ENCODE data around the gene FFAR3. TPM values are rescaled to one million over a fixed set of nuclear protein-coding genes. Genes with fewer than 3 reads are reported as not detected.
A peak's percentile ranks its signal among the peaks of the same experiment; 100 is the strongest.
"Not testable (repeated sequence)": the region's sequence is repeated elsewhere in the genome, so short reads cannot be mapped to it uniquely, and the experiment has no call there.

Gene FFAR3
- total RNA-seq, 1 experiment from 2014 or later: not detected

DNA sequence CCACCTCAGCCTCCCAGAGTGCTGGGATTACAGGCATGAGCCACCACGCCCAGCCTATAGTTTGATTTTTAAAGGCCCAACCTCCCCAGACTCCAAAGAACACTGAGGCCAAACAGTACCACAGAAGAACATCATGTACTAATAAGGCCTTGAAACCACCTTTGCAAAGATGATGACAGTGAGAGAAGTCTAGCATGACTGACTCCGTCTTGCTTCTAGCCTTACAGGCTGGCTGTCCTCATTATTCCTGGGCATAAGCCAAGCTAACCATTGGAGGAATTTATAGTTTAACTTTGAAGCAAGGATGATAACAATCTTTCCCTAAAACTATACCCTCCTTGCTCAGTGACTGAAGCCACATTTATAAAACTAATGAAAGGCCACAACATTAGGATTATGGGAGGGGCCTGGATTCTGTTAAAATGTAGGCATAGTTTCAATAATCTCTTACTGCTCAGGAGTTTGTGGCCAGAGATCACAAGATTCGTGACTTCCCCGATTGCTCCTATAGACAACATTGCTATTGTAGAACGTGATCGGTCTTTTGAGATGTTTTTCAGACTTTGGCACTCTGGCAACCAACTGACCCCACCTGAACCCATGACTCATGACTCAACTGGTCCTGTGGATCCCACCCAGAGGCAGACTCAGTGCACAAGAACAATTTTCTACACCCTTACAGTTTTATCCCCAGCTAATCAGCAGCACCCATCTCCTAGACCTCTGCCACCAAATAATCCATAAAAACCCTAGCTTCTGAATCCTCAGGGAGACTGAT is 30.2 kb downstream of the FFAR3 start:
- in situ Hi-C loops (cut with HindIII; ENCODE audit: low pct_unique_long_range_greater_than_20kb, low sequenced_read_pairs): no loop called here

DNA sequence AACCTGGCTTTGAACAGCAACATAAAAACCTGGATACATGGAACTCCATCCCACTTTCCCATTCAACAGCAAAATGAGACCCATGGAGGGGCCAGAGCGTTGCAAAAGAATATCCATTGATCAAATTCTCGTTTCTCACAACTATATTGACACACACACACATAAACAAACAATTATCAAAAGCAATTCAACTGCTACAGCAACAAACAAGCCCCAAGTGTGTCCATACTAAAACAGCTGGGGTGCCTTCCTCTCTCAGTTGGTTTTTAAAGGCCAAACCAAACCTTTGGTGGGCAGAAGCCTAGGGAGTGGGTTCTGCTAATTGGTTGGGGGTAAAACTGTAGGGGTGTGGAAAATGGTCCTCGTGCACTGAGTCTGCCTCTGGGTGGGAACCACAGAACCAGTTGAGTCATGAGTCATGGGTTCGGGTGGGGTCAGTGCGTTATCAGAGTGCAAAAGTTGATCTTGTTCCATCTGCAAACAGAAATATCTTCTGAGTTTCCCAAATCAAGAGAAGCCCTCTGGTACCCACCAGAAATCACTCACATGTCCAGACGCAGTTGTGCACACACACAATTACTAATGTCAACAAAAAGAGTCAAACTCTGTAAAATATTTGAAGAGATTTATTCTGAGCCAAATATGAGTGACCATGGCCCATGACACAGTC is 31.1 kb downstream of the FFAR3 start:
- in situ Hi-C loops (cut with HindIII; ENCODE audit: low pct_unique_long_range_greater_than_20kb, low sequenced_read_pairs): no loop called here
- peak; percentile 19 for DNase-seq (ENCODE audit: low read depth)

More for the DNA sequence above, 30.2 kb downstream of the FFAR3 start:
- DNase-seq (ENCODE audit: low read depth): peak; percentile 78

DNA sequence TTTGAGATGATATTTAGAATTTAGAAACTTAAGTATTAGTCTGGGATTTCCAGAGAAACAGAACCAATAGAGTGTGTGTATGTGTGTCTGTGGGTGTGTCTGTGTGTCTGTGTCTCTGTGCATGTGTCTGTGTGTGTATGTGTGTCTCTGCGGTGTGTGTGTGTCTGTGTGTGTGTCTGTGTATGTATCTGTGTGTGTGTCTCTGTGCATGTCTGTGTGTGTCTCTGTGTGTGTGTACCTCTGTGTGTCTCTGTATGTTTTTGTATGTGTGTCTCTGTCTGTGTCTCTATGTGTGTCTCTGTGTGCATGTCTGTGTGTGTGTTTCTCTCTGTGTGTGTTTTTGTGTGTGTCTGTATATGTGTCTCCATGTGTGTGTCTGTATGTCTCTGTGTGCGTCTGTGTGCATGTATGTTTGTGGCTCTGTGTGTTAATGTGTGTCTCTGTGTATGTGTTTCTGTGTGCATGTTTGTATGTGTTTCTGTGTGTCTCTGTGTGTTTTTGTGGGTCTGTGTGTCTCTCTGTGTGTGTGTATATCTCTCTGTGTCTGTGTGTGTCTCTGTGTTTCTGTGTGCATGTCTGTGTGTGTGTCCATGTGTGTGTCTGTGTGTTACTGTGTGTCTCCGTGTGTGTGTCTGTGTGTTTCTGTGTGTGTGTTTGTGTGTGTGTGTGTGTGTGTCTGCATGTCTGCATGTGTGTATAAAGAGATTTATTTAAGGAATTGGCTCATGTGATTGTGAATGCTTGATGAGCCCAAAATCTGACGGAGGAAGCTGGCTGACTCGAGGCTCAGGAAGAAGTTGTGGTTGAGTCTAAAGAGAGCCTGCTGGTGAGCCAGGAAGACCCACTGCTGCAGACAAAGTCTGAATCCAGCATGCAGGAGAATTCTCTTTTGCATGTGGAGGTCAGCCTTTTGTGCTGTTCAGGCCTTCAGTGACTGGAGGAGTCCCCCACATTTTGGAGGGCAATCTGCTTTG is 34.8 kb downstream of the FFAR3 start:
- in situ Hi-C loops (cut with HindIII; ENCODE audit: low pct_unique_long_range_greater_than_20kb, low sequenced_read_pairs): no loop called here
- DNase-seq (ENCODE audit: low read depth): no peak

DNA sequence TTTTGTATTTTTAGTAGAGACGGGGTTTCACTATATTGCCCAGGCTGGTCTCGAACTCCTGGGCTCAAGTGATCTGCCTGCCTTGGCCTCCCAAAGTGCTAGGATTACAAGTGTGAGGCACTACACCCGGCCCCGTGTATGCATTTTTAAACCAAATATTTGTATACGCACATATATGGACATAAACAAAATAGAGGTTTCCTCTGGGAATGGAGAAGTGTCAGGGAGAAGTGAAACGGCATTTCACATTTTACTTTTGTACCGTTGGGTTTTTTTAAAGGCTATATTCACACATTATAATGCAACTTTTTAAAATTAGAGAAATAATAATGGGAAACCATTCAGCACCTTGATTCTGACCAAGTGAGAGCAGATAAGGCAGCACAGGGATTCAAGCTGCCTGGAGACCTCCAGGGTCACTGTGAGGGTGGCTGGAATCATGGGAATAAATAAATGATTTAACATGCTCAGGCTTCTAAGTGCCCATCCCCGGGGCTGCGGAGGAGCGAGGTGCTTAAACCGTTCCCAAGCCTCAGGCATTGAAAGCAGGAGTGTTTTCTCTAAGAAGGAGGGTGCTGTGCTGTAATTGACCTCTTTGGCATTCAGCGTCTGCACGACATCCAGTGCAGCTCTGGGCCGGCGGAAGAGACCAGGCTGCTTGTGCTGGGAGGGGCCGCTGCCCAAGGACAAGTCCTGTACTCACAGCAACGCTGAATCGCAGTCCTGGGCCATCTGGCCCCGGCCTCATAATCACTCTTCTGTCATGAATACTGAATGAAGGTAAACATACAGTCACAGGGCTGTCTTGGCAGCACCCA is 37.3 kb downstream of the FFAR3 start:
- peak; percentile 10 for DNase-seq (ENCODE audit: low read depth)
- in situ Hi-C loops (cut with HindIII; ENCODE audit: low pct_unique_long_range_greater_than_20kb, low sequenced_read_pairs): no loop called here

DNA sequence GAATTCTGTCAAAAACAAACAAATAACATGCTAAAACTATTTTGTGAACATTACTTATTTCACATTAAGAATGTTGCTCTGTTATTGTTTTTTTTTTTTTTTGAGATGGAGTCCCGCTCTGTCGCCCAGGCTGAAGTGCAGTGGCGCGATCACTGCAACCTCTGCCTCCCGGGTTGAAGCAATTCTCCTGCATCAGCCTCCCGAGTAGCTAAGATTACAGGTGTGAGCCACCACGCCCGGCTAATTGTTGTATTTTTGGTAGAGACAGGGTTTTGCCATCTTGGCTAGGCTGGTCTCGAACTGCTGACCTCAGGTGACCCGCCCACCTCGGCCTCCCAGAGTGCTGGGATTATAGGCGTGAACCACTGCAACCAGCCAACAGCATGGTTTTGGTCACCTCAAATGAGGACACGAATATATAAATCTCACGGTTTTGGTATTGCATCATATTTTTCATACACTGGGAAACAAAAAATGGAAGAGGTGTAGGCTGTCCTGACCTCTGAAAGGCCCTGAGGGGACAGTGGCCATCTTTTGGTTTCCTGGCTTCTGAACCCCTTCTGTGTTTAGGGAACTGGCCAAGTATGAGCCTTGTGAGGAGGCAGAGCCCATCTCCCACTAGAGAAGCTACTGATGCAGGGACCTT is 38.1 kb downstream of the FFAR3 start:
- in situ Hi-C loops (cut with HindIII; ENCODE audit: low pct_unique_long_range_greater_than_20kb, low sequenced_read_pairs): no loop called here
- no peak for DNase-seq (ENCODE audit: low read depth)

DNA sequence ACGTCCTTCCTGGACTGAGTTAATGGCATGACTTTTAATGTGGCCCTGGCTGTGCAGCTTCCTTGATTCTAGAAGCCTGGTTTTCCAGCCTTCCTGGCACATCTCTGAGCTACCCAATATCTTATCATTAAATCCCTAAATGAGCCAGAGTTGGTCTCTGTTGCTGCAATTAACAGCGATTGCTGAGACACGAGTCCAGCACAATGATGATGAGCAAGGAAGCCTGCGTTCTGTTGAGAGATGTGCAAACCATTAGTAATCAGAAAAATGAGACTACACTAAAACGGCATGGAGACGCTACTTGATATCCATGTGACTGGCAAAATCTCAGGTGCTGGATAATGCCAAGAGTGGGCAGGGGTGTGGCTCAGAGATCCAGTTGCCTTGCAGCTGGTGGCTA is 38.8 kb downstream of the FFAR3 start:
- DNase-seq (ENCODE audit: low read depth): no peak
- in situ Hi-C loops (cut with HindIII; ENCODE audit: low pct_unique_long_range_greater_than_20kb, low sequenced_read_pairs): no loop called here

DNA sequence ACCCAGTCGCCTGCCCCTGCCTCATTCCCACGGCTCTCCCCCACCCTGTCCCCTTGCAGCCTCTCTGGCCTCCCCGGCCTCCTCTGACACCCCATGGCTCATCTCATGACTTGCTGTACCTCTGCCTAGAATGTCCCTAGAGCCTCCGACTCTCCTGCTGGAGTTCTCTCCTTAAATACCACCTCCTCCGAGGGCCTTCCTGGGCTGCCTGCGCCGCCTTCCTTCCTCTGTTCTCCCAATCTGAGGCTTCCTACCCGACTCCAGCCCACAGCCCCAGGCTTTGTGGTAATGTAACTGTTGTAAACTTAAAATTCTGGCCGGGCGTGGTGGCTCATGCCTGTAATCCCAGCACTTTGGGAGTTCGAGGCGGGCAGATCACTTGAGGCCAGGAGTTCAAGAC is 40.3 kb downstream of the FFAR3 start:
- no peak for DNase-seq (ENCODE audit: low read depth)
- in situ Hi-C loops (cut with HindIII; ENCODE audit: low pct_unique_long_range_greater_than_20kb, low sequenced_read_pairs): no loop called here

DNA sequence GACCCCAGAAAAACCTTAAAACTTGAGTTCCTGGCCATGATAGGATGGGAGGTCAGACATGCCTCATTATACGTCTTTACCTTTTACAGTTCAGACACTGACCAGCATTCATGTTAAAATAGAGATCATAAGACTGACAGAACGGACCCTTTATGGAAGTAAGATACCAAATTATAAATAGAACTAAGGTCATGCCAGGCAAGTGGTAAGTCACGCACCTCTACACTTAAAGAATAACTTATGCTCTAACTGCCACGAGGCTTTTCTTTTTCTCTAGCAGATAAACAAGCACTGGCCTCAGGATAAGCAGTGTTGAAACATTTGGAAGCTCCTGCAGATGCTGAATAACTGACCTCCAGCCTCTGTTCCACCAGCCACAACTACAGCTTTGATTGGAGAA is 41.0 kb downstream of the FFAR3 start:
- in situ Hi-C loops (cut with HindIII; ENCODE audit: low pct_unique_long_range_greater_than_20kb, low sequenced_read_pairs): no loop called here
- DNase-seq (ENCODE audit: low read depth): no peak

DNA sequence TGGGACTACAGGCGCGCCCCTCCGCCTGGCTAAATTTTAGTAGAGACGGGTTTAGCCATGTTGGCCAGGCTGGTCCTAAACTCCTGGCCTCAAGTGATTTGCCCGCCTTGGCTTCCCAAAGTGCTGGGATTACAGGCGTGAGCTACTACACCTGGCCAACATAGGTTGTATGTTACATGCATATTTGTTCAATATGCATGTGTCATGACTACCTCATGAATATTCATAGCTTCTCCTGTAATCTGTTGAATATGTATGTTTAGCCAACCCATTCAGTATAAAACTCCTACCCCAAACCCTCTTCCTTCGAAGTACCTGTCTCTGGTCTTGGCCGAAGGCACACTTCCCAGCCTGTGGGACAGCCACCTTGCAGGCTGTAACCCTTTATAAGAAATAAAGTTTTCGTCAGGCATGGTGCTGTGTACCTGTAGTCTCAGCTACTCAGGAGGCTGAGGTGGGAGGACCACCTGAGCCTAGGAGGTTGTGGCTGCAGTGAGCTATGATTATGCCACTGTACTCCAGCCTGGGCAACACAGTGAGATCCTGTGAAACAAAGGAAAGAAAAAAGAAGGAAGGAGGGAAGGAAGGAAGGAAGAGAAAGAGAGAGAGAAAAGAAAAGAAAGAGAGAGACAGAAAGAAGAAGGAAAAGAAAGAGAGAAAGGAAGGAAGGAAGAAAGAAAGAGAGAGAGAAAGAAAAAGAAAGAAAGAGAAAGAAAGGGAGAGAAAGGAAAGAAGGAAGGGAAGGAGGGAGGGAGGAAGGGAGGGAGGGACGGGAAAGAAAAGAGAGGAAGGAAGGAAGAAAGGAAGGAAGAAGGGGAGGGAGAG is 41.9 kb downstream of the FFAR3 start:
- no peak for DNase-seq (ENCODE audit: low read depth)
- in situ Hi-C loops (cut with HindIII; ENCODE audit: low pct_unique_long_range_greater_than_20kb, low sequenced_read_pairs): no loop called here

DNA sequence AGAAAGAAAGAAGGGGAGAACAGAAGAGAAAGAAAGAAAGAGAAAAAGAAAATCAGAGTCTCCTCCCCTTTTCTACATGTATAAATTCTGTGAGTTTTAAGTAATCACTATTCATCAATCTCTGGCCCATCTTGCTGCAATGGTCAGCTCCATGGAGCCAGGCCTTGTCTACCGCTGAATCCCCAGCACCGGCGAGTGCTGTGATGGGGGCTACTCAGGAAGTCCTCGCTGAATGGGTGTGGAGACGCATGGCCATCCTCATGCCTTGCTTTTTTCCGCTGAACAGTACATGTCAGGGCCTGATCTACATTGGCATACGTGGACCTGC is 42.5 kb downstream of the FFAR3 start:
- no peak for DNase-seq (ENCODE audit: low read depth)
- in situ Hi-C loops (cut with HindIII; ENCODE audit: low pct_unique_long_range_greater_than_20kb, low sequenced_read_pairs): no loop called here

DNA sequence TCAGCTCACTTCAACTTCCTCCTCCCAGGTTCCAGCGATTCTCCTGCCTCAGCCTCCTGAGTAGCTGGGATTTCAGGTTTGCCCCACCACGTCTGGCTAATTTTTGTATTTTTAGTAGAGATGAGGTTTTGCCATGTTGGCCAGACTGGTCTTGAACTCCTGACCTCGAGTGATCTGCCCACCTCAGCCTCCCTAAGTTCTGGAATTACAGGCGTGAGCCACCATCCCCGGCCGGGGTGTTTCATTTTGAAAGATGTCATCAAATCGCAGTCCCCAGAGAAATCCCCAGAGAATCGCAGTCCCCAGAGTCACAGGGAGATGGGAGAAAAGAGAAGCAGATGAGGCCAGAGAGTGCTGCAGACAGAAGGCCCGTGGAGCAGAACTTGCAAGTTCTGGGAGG is 43.2 kb downstream of the FFAR3 start:
- in situ Hi-C loops (cut with HindIII; ENCODE audit: low pct_unique_long_range_greater_than_20kb, low sequenced_read_pairs): not testable (repeated sequence)

DNA sequence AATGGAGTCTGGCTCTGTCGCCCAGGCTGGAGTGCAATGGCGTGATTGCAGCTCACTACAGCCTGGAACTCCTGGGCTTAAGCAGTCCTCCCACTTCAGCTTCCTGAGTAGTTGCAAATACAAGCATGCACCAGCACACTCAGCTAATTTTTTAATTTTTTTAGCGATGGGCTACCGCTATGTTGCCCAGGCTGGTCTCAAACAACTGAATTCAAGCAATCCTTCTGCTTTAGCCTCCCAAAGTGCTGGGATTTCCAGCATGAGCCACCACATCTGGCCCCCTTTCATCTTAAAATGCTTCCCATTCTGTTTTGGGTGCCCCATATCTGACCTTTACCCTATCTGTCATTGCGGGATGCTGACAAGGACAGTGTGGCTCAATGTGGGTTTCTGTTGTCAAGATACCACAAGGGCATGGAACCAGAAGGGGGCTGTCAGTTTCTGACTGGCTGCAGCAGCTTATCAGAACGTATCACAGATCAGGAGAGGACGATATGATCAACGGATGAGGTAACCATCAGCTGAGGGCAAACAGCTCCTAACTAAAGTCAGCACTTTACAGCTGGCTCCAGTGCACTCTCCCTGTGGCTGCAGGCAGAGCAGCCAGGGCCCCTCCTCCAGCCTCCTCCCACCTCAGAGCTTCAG is 45.0 kb downstream of the FFAR3 start:
- in situ Hi-C loops (cut with HindIII; ENCODE audit: low pct_unique_long_range_greater_than_20kb, low sequenced_read_pairs): no loop called here
- DNase-seq (ENCODE audit: low read depth): no peak

More for the DNA sequence above, 43.2 kb downstream of the FFAR3 start:
- DNase-seq (ENCODE audit: low read depth): not testable (repeated sequence)

DNA sequence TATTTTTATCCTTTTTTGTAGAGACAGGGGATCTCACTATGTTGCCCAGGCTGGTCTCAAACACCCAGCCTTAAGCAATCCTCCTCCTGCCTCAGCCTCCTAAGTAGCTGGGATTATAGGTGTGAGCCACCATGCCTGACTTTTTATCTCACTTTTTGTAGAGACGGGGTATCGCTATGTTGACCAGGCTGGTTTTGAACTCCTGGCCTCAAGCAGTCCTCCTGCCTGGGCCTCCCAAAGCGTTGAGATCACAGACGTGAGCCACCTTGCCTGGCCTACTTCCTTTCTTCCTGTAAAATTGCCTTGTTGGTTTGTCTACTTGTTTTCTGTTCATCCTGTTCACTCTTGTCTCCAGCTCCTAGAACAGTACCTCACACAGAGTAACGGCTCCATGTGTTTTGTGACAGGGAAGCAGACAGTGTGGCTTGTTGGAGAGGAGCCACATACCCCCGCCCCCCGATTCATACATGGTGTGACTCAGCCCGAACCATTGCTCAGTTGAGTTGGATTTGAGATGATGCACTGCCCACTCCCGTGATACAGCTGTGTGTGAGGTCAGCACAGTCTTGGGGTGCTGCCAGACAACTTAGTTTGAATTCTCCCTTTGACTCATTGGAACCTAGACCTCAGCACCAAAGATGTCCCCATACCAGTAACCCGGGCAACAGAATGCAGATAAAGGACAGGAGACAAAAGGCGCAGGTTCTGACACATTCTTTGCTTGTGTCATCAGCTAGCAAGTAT is 46.8 kb downstream of the FFAR3 start:
- no peak for DNase-seq (ENCODE audit: low read depth)
- in situ Hi-C loops (cut with HindIII; ENCODE audit: low pct_unique_long_range_greater_than_20kb, low sequenced_read_pairs): no loop called here

DNA sequence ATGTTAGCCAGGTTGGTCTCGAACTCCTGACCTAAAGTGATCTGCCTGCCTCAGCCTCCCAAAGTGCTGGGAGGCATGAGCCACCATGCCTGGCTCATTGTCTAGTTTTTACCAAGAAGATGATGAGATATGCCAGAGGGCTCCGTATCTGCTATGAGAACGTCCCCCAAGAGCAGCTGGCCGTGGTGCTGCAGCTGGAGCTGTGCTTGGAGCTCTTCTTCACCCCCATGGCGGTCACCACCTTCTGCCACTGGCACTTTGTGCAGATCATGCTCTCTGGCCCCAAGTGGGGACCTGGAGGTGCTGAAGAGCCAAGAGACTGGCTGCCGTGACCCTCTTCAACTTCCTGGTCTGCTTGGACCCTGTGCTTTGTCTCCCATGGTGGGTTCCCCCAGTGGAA is 49.4 kb downstream of the FFAR3 start:
- in situ Hi-C loops (cut with HindIII; ENCODE audit: low pct_unique_long_range_greater_than_20kb, low sequenced_read_pairs): no loop called here
- DNase-seq (ENCODE audit: low read depth): no peak

DNA sequence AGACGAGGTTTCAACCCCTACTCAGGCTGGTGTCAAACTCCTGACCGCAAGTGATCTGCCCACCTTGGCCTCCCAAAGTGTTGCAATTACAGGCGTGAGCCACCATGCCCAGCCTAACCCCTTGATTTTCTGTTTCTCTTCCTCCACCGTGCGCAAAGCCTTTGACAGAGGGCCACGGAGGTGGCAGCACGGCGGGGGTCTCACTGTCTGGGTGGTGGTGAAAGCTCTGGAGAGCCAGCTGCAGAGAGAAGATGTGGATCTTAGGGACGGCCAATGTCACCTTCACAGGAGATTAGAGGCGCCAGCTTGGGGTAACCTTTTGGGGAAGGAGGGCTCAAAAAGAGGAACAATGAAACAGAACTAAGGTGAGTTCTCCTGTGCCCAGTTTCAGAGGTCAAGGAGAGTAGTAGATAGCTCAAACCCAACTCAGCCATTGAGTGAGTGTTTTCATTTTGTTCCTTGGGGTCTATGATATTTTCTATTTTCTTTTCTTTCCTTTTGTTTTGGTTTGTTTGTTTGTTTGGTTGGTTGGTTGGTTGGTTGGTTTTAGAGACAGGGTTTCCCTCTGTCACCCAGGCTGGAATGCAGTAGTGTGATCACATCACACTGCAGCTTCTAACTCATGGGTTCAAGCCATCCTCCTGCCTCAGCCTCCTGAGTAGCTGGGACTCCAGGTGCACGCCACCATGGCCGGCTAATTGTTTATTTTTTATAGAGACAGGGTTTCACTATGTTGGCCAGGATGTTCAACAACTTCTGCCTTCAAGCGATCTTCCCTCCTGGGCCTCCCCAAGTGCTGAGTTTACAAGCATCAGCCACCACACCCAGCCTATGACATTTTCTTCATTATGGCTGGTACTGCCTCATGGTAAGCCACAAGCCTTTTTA is 50.3 kb downstream of the FFAR3 start:
- DNase-seq (ENCODE audit: low read depth): no peak
- in situ Hi-C loops (cut with HindIII; ENCODE audit: low pct_unique_long_range_greater_than_20kb, low sequenced_read_pairs): no loop called here
